Loucy (cell line): ENCODE results near the gene FAM25G.

ENCODE experiments used
- H2AFZ ChIP-seq: fragments of 200-600 bp; sonication (generic); 2 replicates; pipeline ENCODE4 v1.6.0; 2016; ENCODE audit warnings: antibody characterized with exemption, mild to moderate bottlenecking, low read length, moderate library complexity
- H3F3A ChIP-seq: fragments of 200-600 bp; 2 replicates; pipeline ENCODE4 v1.6.0; 2016; ENCODE audit warnings: antibody characterized with exemption, low read depth, mild to moderate bottlenecking
- H3K27me3 ChIP-seq: fragments of 200-600 bp; sonication (generic); 2 replicates; pipeline ENCODE4 v1.6.1; 2014; ENCODE audit warnings: low read length, mild to moderate bottlenecking; ENCODE audit not compliant: insufficient read depth, poor library complexity, severe bottlenecking
- H3K36me3 ChIP-seq: fragments of 200-600 bp; sonication (generic); 2 replicates; pipeline ENCODE4 v1.6.1; 2016; ENCODE audit warnings: low read length; ENCODE audit not compliant: insufficient read depth
- H3K4me1 ChIP-seq: fragments of 200-600 bp; sonication (generic); 2 replicates; pipeline ENCODE4 v1.5.1; 2014; ENCODE audit warnings: low read length, mild to moderate bottlenecking; ENCODE audit not compliant: insufficient read depth, poor library complexity, severe bottlenecking
- H3K4me2 ChIP-seq: fragments of 200-600 bp; sonication (generic); 2 replicates; pipeline ENCODE4 v1.6.0; 2014; ENCODE audit warnings: antibody characterized with exemption, low read length, low read depth, mild to moderate bottlenecking; ENCODE audit not compliant: poor library complexity, severe bottlenecking
- H3K4me3 ChIP-seq: fragments of 200-600 bp; sonication (generic); 2 replicates; pipeline ENCODE4 v1.5.1; 2014; ENCODE audit warnings: low read length, mild to moderate bottlenecking, mixed read lengths; ENCODE audit not compliant: poor library complexity, severe bottlenecking
- H3K79me2 ChIP-seq: fragments of 200-600 bp; sonication (generic); 2 replicates; pipeline ENCODE4 v1.6.1; 2014; ENCODE audit warnings: low read length; ENCODE audit not compliant: insufficient read depth
- H3K9ac ChIP-seq: fragments of 200-600 bp; sonication (generic); 2 replicates; pipeline ENCODE4 v1.6.0; 2014; ENCODE audit warnings: mild to moderate bottlenecking, low read depth, low read length, moderate library complexity; ENCODE audit not compliant: poor library complexity, severe bottlenecking
- H3K9me2 ChIP-seq: fragments of 200-600 bp; sonication (generic); replicated peaks from 2 replicates; pipeline ENCODE4 v1.6.1; 2016; ENCODE audit warnings: low read depth, low read length, mixed read lengths
- H3K9me3 ChIP-seq: fragments of 200-600 bp; sonication (generic); 2 replicates; pipeline ENCODE4 v1.6.1; 2014; ENCODE audit warnings: mild to moderate bottlenecking, antibody characterized with exemption, low read length, low read depth; ENCODE audit not compliant: insufficient read depth
- H4K20me1 ChIP-seq: fragments of 200-600 bp; sonication (generic); 2 replicates; pipeline ENCODE4 v1.6.0; 2014; ENCODE audit warnings: antibody characterized with exemption, low read length, mild to moderate bottlenecking; ENCODE audit not compliant: insufficient read depth, poor library complexity, severe bottlenecking
- CTCF ChIP-seq: fragments of 200-600 bp; sonication (generic); conservative IDR thresholded peaks from 2 replicates; pipeline ENCODE4 v1.5.1; 2014; ENCODE audit warnings: mild to moderate bottlenecking, antibody characterized with exemption, low read length
- EZH2phosphoT487 ChIP-seq: fragments of 200-600 bp; IDR thresholded peaks from 2 replicates; pipeline ENCODE4 v1.6.1; 2018; ENCODE audit warnings: antibody characterized with exemption, mild to moderate bottlenecking, moderate library complexity, borderline replicate concordance

The FAM25G gene

GRCh38 chr10:47457826-47458225 is 33.7 kb downstream of the FAM25G start:
- H3K4me1 ChIP-seq = no peaks in the 10 kb centered on the region
- H3K4me3 ChIP-seq = no peak overlapping the region
- H3K9ac ChIP-seq = no peak overlapping the region
- H3F3A ChIP-seq = no peaks in the 10 kb centered on the region
- no peaks in the 10 kb centered on the region for H3K9me2 ChIP-seq
- no peaks in the 10 kb centered on the region for H3K27me3 ChIP-seq
- H3K36me3 ChIP-seq = no peaks in the 10 kb centered on the region
- H2AFZ ChIP-seq = no peak overlapping the region
- no peaks in the 10 kb centered on the region for H3K79me2 ChIP-seq
- H4K20me1 ChIP-seq = no peaks in the 10 kb centered on the region
- H3K4me2 ChIP-seq = no peak overlapping the region
- TF ChIP-seq CTCF (no peak), EZH2phosphoT487 (no peak)
- H3K9me3 ChIP-seq = no peaks in the 10 kb centered on the region

- H3K4me3 ChIP-seq = no peak overlapping the region
- no peak for TF ChIP-seq EZH2phosphoT487
- TF ChIP-seq CTCF = no peak
Observed at GRCh38 chr10:47457528-47457820, 34.0 kb downstream of the FAM25G start.

GRCh38 chr10:47456794-47457527 is 34.5 kb downstream of the FAM25G start:
- Histone ChIP-seq H3K36me3 (no peaks in the 10 kb centered on the region), H4K20me1 (no peaks in the 10 kb centered on the region), H3K4me3 (no peak overlapping the region), H3F3A (no peaks in the 10 kb centered on the region), H3K9ac (no peak overlapping the region), H3K4me1 (no peaks in the 10 kb centered on the region), H3K9me2 (no peaks in the 10 kb centered on the region), H3K9me3 (no peaks in the 10 kb centered on the region), H3K27me3 (no peaks in the 10 kb centered on the region), H3K4me2 (no peak overlapping the region), H2AFZ (no peak overlapping the region), H3K79me2 (no peaks in the 10 kb centered on the region)
- TF ChIP-seq CTCF = no peak

More at GRCh38 chr10:47457528-47457820, 34.0 kb downstream of the FAM25G start:
- no peaks in the 10 kb centered on the region for H3K9me3 ChIP-seq
- no peaks in the 10 kb centered on the region for H4K20me1 ChIP-seq
- H3K27me3 ChIP-seq = no peaks in the 10 kb centered on the region
- H3K36me3 ChIP-seq = no peaks in the 10 kb centered on the region
- no peaks in the 10 kb centered on the region for H3F3A ChIP-seq
- no peak overlapping the region for H3K4me2 ChIP-seq
- no peak overlapping the region for H2AFZ ChIP-seq
- no peak overlapping the region for H3K9ac ChIP-seq
- no peaks in the 10 kb centered on the region for H3K4me1 ChIP-seq
- no peaks in the 10 kb centered on the region for H3K9me2 ChIP-seq
- no peaks in the 10 kb centered on the region for H3K79me2 ChIP-seq
